ENCODE measurements around the gene KCNC3.
A peak's percentile ranks its signal among the peaks of the same experiment; 100 is the strongest.

Gene KCNC3

DNA sequence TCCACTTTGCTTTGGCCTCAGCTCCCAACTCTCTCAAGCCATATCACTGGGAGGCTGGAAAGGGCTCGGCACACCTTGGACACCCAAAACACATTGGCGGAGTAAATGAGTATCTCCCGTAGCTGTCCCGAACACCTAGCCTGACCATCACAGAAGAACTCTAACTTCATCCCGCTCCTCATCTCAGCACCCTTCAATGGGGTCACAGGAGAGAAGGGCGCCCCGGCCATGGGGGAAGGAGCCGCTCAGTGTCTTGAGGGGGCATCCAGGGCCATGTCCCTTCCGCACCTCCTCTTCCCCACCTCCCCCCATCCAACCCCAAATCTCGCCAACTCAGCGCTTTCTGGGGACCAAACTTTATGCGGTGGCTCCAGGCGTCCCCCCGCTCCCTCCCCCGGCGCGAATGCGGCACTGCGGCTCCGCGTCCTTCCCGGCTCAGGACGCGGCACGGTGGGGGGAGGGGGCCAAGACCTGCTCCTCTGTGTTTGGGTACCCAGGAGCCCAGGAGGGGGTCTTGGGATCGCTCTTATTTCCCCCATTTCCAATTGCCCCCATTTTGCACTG lies 3.0 kb downstream of the KCNC3 start:
- DNase-seq: no peak

DNA sequence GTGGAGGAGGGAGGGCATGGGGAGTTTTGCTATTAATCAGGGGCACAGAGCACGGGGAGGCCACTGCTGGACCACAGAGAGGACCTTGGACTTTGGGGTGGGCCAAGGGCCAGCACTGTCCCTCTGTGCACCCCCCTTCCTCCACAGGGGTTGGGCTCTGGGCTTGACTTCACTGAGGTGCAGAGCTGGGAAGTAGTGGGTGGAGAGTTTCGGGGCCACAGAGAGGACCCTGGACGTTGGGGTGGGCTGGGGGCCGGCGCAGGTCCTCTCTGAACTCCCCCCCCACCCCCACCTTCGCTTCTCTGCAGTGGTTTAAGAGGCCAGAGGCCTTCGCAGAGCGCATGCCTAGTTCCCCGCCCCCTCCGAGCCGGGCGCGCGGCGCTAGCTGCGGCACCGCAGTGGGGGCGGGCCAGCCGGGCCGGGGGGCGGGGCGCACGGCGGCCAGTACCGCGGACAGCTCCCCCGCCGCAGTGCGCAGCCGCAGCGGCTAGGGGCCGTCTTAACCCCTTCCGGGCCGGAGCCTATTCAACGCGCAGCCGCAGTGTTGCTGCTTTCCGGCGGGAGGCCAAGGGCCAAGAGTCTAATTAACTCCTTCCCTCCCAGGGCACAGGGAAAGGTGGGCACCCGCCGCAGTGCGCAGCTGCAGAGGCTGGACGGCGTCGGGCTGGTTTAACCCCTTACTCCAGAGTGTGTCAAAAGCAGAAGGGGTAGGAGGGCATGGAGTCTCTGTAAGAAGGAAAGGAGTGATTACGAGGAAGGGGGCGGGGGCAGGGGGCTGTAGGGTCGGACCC lies 3.7 kb downstream of the KCNC3 start:
- DNase-seq: peak; percentile 64

DNA sequence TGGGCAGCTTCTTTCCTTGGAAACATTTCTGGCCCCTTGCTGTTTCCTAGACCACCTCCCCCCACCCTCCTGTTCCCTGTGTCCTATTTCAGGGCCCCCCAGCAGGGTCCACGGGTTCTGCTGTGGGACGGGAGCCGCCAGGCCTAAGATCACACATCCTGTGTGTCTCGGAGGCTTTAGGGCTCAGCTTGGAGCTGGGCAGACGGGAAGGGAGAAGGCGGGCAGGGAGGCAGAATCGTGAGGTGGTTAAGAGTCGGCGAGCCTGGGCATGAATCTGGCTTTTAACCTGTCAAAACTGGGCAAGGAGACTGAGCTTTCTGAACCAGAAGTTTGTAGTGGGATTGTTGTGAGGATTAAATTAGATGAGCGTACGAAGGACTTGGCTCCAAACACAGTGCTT lies 4.8 kb downstream of the KCNC3 start:
- DNase-seq: no peak

DNA sequence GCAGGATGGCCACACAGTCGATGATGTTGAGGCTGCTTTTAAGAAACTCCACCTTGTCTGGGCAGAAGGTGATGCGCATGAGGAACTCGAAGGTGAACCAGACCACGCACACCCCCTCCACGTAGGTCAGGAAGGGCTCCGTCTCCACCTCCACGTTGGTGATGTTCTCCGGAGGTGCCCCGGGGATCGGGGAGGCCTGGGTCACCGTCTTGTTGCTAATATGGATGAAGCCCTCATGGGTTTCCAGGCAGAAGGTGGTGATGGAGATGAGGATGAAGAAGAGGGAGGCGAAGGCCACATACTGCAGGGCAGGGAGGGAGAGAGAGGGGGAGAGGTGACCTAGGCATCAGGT lies 5.4 kb downstream of the KCNC3 start:
- no peak for DNase-seq

DNA sequence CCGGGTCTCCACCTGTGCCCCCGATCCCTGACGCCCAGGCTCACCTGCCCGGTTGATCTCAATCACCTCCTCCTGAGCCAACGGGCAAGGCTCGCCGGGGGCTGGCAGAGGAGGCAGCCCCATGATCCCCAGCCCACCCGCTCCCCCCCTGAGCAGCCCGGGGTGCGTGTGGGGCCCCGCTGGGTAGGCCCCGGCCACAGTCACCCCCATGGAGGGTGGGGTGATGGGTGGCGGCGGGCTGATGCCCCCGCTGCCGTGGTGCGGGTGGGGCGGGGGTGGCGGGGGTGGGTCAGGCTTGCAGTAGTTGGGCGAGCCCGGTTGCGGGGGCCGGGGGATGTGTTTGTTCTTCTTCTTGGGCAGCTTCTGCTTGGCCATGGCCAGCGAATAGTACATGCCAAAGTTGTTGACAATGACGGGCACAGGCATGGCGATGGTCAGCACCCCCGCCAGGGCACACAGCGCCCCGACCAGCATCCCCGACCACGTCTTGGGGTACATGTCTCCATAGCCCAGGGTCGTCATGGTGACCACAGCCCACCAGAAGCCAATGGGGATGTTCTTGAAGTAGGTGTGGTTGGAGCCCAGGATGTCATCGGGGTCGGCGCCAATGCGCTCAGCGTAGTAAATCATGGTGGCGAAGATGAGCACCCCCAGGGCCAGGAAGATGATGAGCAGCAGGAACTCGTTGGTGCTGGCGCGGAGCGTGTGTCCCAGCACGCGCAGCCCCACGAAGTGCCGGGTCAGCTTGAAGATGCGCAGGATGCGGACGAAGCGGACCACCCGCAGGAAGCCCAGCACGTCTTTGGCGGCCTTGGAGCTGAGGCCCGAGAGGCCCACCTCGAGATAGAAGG lies 6.0 kb downstream of the KCNC3 start:
- DNase-seq: no peak

DNA sequence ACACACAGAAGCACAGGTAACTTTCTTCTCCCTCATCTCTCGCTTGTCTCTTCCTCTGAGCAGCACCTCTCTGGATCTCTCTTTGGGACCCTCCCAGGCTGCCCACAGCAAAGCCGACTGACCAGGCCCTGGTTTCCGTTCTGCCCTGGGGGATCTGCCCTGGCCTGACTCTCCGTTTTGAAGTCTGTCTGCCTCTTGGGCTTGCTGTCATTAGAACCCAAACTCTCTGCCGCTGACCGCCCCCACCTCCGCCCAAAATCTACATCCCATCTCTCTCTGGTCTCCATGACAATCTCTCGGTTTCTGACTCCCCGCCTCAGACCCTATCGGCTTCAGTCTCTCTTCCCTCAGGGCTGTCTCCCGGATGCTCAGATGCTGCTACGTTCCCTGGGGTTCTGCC lies 6.9 kb downstream of the KCNC3 start:
- DNase-seq: no peak

DNA sequence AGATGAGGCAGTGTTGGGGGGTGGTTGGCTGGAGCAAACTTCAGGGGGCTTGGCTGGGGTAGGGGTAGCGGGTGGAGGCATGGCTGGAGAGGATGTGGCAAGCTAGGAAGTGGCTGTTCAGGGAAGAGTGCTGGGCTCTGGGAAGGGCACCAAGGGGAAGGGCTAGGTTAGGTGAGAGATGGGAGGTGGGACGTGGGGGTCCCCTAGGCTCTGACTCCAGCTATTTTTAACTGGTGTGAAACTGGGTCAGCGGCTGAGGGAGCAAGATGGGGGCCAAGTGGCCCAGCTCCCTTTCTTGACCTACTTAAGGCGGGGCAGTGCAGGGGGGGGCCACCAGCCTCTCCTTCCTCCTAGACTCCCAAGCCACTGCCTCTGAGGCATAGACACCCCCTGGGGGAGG lies 7.3 kb downstream of the KCNC3 start:
- DNase-seq: no peak

DNA sequence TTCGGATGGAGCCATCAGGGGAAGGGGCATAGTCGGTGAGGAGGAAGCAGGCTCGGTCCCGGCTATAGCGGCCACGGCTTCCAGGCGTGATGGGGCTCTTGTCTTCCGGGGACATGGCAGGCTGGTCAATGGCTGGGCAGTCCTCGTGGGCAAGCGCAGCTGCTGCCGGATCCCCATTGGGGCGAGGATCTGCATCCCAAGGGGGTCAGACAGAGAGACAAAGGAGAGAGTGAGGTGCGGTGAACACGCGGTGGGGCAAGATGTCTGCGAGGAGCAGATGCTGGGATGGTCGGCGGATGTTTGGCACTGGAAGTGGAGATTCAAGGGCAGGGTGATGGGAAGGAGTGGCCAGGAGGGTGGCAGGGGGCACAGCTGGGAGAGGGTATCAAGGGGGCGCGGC lies 8.6 kb downstream of the KCNC3 start:
- DNase-seq: no peak

DNA sequence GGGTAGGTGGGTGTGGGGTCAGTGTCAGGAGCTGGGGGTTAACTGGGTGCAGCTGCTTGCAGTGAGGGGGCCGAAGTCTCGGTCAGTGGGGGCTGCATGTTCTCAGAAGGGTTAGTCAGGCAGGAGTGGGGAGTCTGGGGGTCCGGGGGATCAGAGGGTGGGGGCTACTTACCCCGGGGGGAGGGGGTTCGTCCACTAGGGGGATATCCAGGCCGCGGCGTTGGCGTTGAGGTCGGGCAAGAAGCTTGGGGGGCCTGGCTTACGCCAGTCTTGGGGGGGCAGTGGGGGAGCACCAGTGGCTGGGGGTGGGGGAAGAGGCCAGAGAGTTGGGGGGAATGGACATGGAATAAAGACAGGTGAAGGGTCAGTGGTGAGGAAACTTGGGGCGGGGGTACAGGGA lies 9.1 kb downstream of the KCNC3 start:
- no peak for DNase-seq

DNA sequence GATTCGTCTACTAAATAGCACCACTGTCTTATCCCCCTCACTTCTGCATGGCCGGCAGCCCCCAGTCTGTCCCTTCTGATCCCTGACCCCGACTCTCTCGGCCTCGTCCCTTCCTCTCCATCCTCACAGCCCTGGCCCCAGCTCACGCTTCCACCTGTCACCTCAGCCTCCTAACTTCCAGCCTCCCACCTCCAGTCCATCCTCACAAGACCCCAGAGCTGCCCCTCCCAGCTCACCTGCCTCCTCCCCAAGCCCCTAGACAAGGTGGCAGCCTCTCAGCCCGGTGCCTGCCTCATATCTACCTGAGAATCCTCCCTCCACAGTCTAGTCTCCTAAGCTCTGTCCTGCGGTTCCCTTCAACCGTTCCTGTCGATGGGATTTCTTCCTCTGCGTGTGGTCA lies 10.0 kb downstream of the KCNC3 start:
- DNase-seq: no peak

DNA sequence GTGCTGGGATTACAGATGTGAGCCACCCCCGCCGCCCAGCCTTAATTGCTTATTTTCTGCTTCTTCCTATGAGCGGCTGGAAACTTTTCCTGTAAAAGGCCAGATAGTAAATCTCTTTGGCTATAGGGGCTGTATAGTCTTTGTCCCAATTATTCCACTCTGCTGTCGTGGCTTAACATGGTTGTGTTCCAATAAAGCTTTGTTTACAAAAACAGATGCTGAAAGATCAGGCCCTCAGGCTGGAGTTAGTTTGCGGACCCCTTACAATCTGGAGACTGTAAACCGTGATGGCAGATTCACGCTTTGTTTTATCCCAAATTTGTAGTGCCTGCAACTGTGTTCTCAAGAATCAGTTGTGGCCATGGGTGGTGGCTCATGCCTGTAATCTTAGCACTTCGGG lies 10.7 kb downstream of the KCNC3 start:
- no peak for DNase-seq

DNA sequence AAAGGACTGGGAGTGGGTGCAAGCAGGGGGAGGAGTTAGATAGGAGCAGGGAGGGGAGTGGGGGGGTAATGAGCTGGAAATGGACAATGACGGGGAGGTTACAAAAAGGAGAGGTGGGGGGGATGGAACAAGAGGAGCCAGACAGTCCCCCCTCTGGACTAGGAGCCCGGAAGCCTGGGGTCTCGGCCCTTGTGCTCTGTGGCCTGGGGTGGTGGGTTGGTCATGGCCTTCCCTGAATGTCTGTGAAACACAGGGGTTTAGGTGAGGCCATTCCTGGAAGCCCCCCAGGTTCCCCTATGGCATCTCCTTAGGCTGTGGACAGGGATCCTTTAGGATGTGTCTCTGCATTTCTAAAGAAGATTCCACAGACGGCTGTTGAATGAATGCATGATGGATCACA lies 12.1 kb downstream of the KCNC3 start:
- no peak for DNase-seq

DNA sequence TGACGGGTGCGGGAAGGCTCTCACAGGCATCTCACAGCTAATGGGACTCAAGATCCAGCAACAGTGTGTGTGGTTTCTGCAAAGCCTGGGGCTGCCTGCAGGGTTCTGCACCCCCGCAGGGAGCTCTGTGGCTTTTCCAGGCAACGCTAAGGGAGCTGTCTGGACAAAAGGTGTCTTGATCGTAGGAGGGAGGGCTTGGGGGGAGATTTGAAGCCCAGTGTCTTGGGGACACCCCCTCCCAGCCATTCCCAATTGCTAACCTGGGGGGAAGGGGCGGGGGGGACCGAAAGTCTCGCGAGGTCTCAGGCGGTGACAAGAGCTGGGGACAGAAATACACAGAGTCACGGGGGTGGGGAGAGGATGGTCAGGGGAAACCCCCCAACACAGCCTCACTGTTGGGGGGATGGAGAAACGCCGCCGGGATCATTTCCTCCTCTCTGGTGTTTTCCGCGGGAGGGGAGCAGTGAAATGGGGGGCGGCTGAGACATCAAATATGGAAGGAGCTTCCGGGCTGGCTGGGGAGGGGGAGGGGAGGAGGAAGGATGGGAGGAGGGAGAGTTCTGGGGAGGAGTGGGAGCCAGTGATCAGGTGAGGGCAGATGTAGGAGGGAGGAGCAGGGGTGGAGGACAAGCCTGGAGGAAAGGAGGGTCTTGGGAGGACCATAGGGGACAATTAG lies 13.3 kb downstream of the KCNC3 start:
- DNase-seq: no peak

DNA sequence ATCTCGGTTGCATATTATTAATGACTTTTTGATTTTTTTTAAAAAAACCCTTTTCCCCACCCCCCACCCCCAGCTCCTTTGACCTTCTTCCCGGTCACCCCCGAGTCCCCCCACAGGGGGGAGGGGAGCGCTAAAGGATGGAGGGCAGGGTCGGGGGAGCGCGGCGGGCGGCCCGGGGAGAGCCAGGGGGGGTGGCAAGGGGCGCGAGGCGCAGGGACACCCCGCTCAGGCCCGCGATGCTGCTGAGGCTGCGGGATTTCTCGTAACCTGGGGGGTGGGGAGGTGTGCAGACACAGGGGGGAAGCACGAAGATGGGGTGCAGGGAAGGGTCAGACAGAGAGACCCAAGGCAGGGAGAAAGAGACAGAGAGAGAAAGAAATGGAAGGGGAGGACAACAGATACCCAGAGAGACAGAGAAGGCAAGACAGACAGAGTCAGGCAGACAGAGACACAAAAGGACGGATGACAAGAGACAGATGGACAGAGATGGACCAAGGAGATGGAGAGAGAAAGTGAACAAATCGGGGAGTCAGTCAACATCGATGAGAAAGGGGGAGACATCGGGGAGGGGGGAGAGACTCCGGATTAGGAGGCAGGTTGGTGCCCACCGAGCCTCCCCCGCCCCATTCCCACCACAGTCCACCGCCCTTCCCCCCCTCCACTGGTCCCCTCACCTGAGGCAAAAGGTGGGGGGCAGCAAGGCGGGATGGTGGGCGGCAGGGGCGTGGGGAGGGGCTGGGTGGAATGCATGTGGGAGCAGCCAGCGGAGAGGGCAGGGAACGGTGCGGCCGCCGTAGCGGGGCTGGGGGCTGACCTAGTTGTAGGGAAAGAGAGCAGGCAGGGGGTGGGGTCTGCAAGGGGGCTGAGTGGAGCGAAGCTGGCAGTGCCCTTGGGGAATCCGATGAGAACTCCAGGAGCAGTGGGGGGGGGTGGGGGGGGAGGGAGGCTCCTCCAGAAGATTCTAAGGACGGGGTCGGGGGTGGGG lies 14.2 kb downstream of the KCNC3 start:
- no peak for DNase-seq

DNA sequence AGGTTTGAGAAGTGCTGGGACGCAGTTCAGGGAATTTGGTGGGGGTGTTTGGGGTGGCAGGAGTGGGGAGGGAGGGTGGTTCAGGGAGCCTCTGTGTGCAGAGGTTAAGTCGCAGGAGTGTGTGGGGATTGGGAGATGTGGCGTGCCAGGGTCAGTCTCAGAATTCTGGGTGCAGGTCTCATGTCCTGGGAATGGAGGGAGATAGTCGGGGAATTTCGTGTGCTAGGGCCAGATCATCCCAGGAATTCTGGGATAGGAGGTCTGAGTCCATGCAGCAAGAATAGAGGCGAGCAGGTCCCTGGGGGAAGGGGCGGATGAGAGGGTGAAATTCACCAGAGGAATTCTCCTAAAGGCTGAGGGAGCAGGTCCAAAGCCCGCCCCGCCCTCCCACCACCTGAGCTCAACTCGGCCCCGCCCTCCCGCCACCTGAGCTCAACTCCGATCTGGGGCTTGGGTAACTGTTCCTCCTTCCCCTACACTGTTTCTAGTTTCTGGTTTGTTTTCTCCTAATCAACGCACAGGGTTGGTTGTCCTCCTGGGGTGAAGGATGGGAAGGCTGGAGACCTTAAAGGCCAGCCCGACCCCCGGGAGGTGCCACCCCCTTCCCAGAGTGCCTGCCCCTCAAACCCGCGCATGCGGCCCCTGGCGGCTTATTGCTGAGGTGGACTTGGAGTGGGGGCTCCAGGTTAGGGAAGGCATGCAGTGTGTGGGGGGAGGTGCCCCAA lies 15.2 kb downstream of the KCNC3 start:
- no peak for DNase-seq

DNA sequence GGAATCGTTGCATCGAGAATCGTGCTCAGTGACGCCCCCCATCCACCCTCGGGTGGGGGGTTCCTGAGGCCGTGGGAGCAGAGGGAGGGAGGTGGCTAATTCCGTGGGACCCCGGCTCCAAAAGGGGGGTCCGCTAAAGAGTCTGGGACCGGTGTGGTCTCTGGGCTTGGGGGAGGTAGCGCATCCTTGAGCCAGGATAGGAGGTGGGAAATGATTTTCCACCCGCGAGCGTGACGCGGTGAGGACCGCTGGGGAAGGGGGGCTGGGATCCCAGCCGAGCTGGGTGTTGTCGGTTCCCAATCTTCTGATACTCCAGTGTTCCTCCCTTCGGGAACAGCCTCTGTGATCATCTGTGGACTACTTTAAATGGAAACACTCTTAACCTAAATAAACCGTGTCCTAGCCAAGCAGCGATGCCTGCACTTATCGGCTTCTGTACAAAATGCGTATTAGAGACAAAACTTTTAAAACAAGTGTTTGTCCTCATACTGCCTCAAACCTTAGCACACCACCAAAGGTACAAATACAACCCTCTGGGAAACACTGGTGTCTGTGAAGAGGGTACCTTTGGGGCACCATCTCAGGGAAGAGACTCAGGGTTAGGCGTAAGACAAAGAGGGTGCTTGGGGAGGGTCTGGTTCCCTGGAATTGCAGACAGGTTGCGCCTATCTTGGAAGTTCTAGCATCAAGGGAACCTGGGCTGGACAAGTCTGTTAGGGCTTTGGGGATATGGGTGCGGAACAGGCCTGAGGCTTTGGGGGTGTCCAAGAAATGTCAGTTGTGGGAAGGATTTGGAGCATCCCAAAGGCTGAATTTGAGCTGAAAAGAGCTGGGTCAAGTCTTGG lies 16.0 kb downstream of the KCNC3 start:
- no peak for DNase-seq

DNA sequence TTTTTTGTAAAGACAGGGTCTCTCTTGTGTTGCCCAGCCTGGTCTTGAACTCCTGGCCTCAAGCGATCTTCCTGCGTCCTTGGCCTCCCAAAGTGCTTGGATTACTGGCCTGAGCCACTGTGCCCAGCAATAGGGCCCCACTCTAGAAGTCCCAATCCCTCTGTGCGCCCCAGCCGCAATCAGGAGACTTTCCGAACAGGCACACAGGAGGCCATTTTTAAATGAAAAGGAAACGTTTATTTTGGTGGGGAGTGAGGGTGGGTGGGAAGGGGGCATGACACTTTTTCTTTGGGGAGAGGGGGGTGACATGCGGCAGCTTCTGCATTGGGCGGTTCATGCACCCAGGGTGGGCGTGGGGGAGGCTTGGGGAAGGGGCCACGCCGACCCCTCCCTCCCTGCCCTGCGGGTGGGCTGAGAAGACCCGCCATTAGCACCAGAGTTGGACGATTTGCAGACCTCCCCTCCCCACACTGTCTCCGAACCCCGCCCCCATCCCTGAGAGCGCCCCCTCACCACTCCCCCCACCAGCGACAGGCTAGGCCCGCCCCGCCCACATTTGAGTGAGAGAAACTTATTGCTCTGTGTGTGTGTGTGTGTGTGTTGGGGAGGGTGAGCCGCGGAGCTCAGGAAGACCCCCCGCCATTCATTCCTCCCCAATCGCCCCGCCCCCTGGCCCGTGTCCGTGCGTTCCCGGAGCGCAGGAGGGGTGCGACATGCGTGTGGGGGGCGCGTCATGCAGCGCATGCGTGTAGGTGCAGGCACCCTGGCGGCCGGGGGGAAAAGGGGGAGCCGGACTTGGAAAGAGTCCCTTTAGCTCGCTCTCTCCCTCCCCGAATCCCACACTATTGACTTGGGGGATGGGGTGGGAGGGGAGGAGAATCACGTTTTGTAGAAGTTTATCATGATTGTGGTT lies 17.2 kb downstream of the KCNC3 start:
- no peak for DNase-seq

DNA sequence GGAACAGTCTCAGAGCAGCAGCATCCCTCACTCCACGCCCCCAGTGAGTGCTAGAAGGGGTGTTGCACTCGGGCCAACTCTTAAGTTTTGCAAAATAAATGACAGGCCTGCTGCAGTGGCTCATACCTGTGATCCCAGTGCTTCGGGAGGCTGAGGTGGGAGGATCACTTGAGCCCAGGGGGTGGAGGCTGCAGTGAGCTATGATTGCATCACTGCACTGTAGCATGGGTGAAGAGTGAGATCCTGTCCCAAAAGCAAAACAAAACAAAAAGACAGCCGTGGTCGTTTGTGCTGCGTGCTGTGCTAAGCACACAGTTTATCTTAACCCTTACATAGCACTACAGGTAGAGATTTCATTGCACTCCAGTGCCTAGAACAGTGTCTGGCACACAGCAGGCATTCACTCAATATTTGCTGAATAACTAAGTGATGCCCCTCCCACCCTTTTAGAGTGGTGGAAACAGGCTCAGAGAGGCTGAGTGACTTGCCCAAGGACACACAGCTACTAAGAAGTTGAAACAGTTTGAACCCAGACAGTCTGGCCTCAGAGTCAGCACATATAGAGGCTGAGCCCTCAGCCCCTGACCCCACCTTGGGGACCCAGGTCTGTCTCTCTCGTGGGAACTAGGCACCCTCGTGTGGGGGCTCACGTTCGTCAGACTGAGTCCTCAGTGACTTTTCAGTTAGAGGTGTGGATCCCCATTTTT lies 18.3 kb downstream of the KCNC3 start:
- DNase-seq: no peak

All from stimulated activated naive CD4-positive, alpha-beta T cell treated with Interleukin-2 at 50 U/mL for 16 hours (primary cell).